GM18519 (cell line): ENCODE results near the gene DAPK2.
"Not testable (repeated sequence)": the region's sequence is repeated elsewhere in the genome, so short reads cannot be mapped to it uniquely, and the experiment has no call there.

Experiments
- ATAC-seq: cut with Tn5 transposase; IDR thresholded peaks from one replicate; pipeline ENCODE4 v1.9.1; 2021; ENCODE audit warnings: mild to moderate bottlenecking, moderate library complexity; ENCODE audit not compliant: unreplicated experiment, low FRiP score

Gene DAPK2

GRCh38 chr15:64058279-64058678 lies 12.0 kb upstream of the DAPK2 start:
- ATAC-seq = no peak

- ATAC-seq = not testable (repeated sequence)
Measured at GRCh38 chr15:64053674-64054073, 7.4 kb upstream of the DAPK2 start.

GRCh38 chr15:64052925-64053491 lies 6.7 kb upstream of the DAPK2 start:
- no peak for ATAC-seq

GRCh38 chr15:64051407-64052259 lies 5.3 kb upstream of the DAPK2 start:
- no peak for ATAC-seq

GRCh38 chr15:64051093-64051402 lies 4.8 kb upstream of the DAPK2 start:
- no peak for ATAC-seq

GRCh38 chr15:64050281-64051092 lies 4.2 kb upstream of the DAPK2 start:
- ATAC-seq = no peak

- ATAC-seq = no peak
Measured at GRCh38 chr15:64048781-64049460, 2.6 kb upstream of the DAPK2 start.

- no peak for ATAC-seq
Measured at GRCh38 chr15:64045774-64046420, 388 bp downstream of the DAPK2 start.

- no peak for ATAC-seq
Measured at GRCh38 chr15:64045101-64045435, 1.2 kb downstream of the DAPK2 start.

- no peak for ATAC-seq
Measured at GRCh38 chr15:64044300-64045100, 1.8 kb downstream of the DAPK2 start.

- no peak for ATAC-seq
Measured at GRCh38 chr15:64038878-64039610, 7.2 kb downstream of the DAPK2 start.

GRCh38 chr15:64037966-64038365 lies 8.3 kb downstream of the DAPK2 start:
- no peak for ATAC-seq

- ATAC-seq = no peak
Measured at GRCh38 chr15:64037116-64037515, 9.2 kb downstream of the DAPK2 start.

- ATAC-seq = no peak
Measured at GRCh38 chr15:64035525-64035924, 10.8 kb downstream of the DAPK2 start.

- no peak for ATAC-seq
Measured at GRCh38 chr15:64034519-64034918, 11.8 kb downstream of the DAPK2 start.

- no peak for ATAC-seq
Measured at GRCh38 chr15:64032329-64032728, 14.0 kb downstream of the DAPK2 start.

GRCh38 chr15:64030123-64030522 lies 16.2 kb downstream of the DAPK2 start:
- no peak for ATAC-seq

- no peak for ATAC-seq
Measured at GRCh38 chr15:64029633-64030032, 16.7 kb downstream of the DAPK2 start.

GRCh38 chr15:64029110-64029509 lies 17.2 kb downstream of the DAPK2 start:
- ATAC-seq = no peak
